Muscle layer of colon (tissue), 2 donors: Measurements from ENCODE around the gene CUX1.

Source experiments
- H3K27ac ChIP-seq: one replicate; pipeline ENCODE4 v1.7.0; 2013; ENCODE audit warnings: low read depth, mild to moderate bottlenecking, low read length, moderate library complexity
- H3K27me3 ChIP-seq, 2 donors: one replicate each; pipeline ENCODE4 v1.7.0; 2013; ENCODE audit warnings: low read length in 2 of 2, mild to moderate bottlenecking in 2 of 2; ENCODE audit not compliant: insufficient read depth in 2 of 2, control insufficient read depth in 1 of 2
- H3K36me3 ChIP-seq: one replicate; pipeline ENCODE4 v1.7.0; 2013; ENCODE audit warnings: mild to moderate bottlenecking, low read length; ENCODE audit not compliant: insufficient read depth
- H3K4me1 ChIP-seq: one replicate; pipeline ENCODE4 v1.7.0; 2013; ENCODE audit warnings: mild to moderate bottlenecking, low read length; ENCODE audit not compliant: insufficient read depth
- H3K4me3 ChIP-seq, 2 donors: one replicate each; pipeline ENCODE4 v1.7.0; 2013; ENCODE audit warnings: low read length in 2 of 2, low read depth in 1 of 2, mild to moderate bottlenecking in 1 of 2, moderate library complexity in 1 of 2
- H3K9ac ChIP-seq: one replicate; pipeline ENCODE4 v1.7.0; 2013; ENCODE audit warnings: low read length
- H3K9me3 ChIP-seq: one replicate; pipeline ENCODE4 v1.7.0; 2013; ENCODE audit warnings: mild to moderate bottlenecking, low read length
- donor health status: abdominal sarcoma.
- donor health status: Adenocarcinoma of cecum.

The CUX1 gene

GRCh38 chr7:101932083-101932482 lies 114.7 kb downstream of the CUX1 start:
- Histone ChIP-seq H3K27me3 (no peaks in the 10 kb centered on the region), H3K4me3 (no peak overlapping the region), H3K36me3 (no peaks in the 10 kb centered on the region), H3K27ac (no peak overlapping the region), H3K9me3 (no peaks in the 10 kb centered on the region), H3K9ac (no peak overlapping the region), H3K4me1 (peaks cover 48% of the 10 kb centered on the region)

- no peaks in the 10 kb centered on the region for H3K36me3 ChIP-seq
- no peaks in the 10 kb centered on the region for H3K27me3 ChIP-seq
- H3K4me1 ChIP-seq: peaks cover 51% of the 10 kb centered on the region
- no peaks in the 10 kb centered on the region for H3K9me3 ChIP-seq
- H3K27ac ChIP-seq: peak overlapping the region; percentile 86
- no peak overlapping the region for H3K9ac ChIP-seq
- no peak overlapping the region for H3K4me3 ChIP-seq
Observed at GRCh38 chr7:101933028-101933427, 115.6 kb downstream of the CUX1 start.

- Histone ChIP-seq H3K4me3 (no peak overlapping the region), H3K27me3 (no peaks in the 10 kb centered on the region), H3K9me3 (no peaks in the 10 kb centered on the region), H3K4me1 (peaks cover 51% of the 10 kb centered on the region), H3K36me3 (no peaks in the 10 kb centered on the region), H3K27ac (peak overlapping the region; percentile 86), H3K9ac (peak overlapping the region; percentile 22)
Observed at GRCh38 chr7:101933688-101934121, 116.3 kb downstream of the CUX1 start.

GRCh38 chr7:101934618-101935017 lies 117.2 kb downstream of the CUX1 start:
- H3K27me3 ChIP-seq: no peaks in the 10 kb centered on the region
- H3K9me3 ChIP-seq: no peaks in the 10 kb centered on the region
- H3K27ac ChIP-seq: peak overlapping the region; percentile 86
- H3K36me3 ChIP-seq: no peaks in the 10 kb centered on the region
- H3K9ac ChIP-seq: peak overlapping the region; percentile 22
- H3K4me1 ChIP-seq: peaks cover 46% of the 10 kb centered on the region
- H3K4me3 ChIP-seq: peak overlapping the region; percentile 26 to 43

- Histone ChIP-seq H3K27ac (peak overlapping the region; percentile 91), H3K27me3 (no peaks in the 10 kb centered on the region), H3K4me3 (peak overlapping the region in 1 of 2 donors; percentile 46), H3K4me1 (peaks cover 49% of the 10 kb centered on the region), H3K9ac (no peak overlapping the region), H3K36me3 (no peaks in the 10 kb centered on the region), H3K9me3 (no peaks in the 10 kb centered on the region)
Observed at GRCh38 chr7:101935521-101936141, 118.2 kb downstream of the CUX1 start.

GRCh38 chr7:101936223-101936610 lies 118.8 kb downstream of the CUX1 start:
- H3K9me3 ChIP-seq: no peaks in the 10 kb centered on the region
- no peaks in the 10 kb centered on the region for H3K27me3 ChIP-seq
- H3K9ac ChIP-seq: peak overlapping the region; percentile 59
- H3K4me3 ChIP-seq: peak overlapping the region in 1 of 2 donors; percentile 46
- H3K36me3 ChIP-seq: no peaks in the 10 kb centered on the region
- peaks cover 55% of the 10 kb centered on the region for H3K4me1 ChIP-seq
- peak overlapping the region; percentile 91 for H3K27ac ChIP-seq

GRCh38 chr7:101936611-101937231 lies 119.3 kb downstream of the CUX1 start:
- Histone ChIP-seq H3K27me3 (no peaks in the 10 kb centered on the region), H3K4me1 (peaks cover 60% of the 10 kb centered on the region), H3K9ac (peak overlapping the region; percentile 78), H3K27ac (peak overlapping the region; percentile 91), H3K36me3 (no peaks in the 10 kb centered on the region), H3K4me3 (peak overlapping the region; percentile 2 to 46), H3K9me3 (no peaks in the 10 kb centered on the region)

- H3K9ac ChIP-seq: no peak overlapping the region
- H3K27me3 ChIP-seq: no peaks in the 10 kb centered on the region
- H3K4me3 ChIP-seq: no peak overlapping the region
- H3K4me1 ChIP-seq: peaks cover 68% of the 10 kb centered on the region
- H3K27ac ChIP-seq: peak overlapping the region; percentile 37
- H3K9me3 ChIP-seq: no peaks in the 10 kb centered on the region
- no peaks in the 10 kb centered on the region for H3K36me3 ChIP-seq
Observed at GRCh38 chr7:101937717-101938514, 120.5 kb downstream of the CUX1 start.

GRCh38 chr7:101939136-101939695 lies 121.8 kb downstream of the CUX1 start:
- Histone ChIP-seq H3K4me1 (peaks cover 69% of the 10 kb centered on the region), H3K4me3 (no peak overlapping the region), H3K9me3 (no peaks in the 10 kb centered on the region), H3K36me3 (no peaks in the 10 kb centered on the region), H3K27me3 (no peaks in the 10 kb centered on the region), H3K27ac (no peak overlapping the region), H3K9ac (no peak overlapping the region)

GRCh38 chr7:101940151-101940550 lies 122.7 kb downstream of the CUX1 start:
- Histone ChIP-seq H3K27ac (no peak overlapping the region), H3K27me3 (no peaks in the 10 kb centered on the region), H3K9me3 (no peaks in the 10 kb centered on the region), H3K9ac (no peak overlapping the region), H3K36me3 (no peaks in the 10 kb centered on the region), H3K4me1 (peaks cover 72% of the 10 kb centered on the region), H3K4me3 (no peak overlapping the region)

- peak overlapping the region in 1 of 2 donors; percentile 29 for H3K4me3 ChIP-seq
- H3K9me3 ChIP-seq: no peaks in the 10 kb centered on the region
- peaks cover 72% of the 10 kb centered on the region for H3K4me1 ChIP-seq
- H3K27me3 ChIP-seq: no peaks in the 10 kb centered on the region
- peak overlapping the region; percentile 12 for H3K9ac ChIP-seq
- H3K36me3 ChIP-seq: no peaks in the 10 kb centered on the region
- H3K27ac ChIP-seq: peak overlapping the region; percentile 87
Observed at GRCh38 chr7:101940830-101941229, 123.4 kb downstream of the CUX1 start.
